Testis (tissue), 2 donors: ENCODE data around the gene HMX3.

Source experiments
- POLR2A ChIP-seq: fragments of 450-650 bp; IDR thresholded peaks from one replicate; pipeline ENCODE4 v1.6.1; 2017; ENCODE audit warnings: antibody characterized with exemption, mild to moderate bottlenecking, moderate library complexity
- TF ChIP-seq, protein P1 (sequence below), 3 experiments: fragments of 450-650 bp in 2 of 3; fragments of 200-600 bp in 1 of 3; sonication (generic) in 1 of 3; IDR thresholded peaks; one replicate each; pipeline ENCODE4 v1.5.1; 2016 to 2019; ENCODE audit warnings: antibody characterized with exemption in 3 of 3, mild to moderate bottlenecking in 2 of 3, moderate library complexity in 1 of 3

DNA sequence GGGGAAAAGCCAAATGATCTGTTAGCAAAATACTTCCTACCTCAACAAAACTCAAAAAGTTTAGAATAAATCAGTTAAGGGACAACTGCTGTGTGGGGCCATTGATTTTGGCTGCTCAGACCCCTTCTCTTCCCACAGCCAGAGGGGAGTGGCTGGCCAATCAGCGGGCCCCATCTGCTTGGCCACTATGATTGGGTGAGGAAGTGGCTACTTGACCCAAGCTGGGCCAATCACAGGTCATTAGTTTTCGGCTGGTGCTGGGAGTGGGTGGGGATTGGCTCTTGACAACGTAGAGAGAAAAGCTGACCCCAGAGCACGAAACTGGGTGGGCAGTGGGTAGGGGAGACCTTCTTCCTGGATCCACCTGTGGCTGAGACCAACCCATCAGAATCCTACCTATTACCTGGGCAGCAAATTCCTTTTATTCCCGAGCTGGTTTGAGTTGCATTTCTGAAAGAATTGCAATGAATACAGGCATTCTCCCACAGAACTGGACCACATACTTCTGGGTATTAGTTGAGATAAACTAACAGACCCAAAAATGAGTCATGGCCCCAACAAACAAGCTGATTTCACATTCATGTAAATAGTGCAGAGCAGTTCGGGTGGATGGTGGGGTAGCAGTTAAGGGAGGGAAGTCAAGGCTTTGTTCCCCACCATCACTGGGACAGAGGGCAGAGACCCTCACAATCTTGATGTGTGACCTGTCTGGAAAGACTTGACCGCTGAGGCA lies 35.6 kb upstream of the HMX3 start:
- TF ChIP-seq, protein P1, sequence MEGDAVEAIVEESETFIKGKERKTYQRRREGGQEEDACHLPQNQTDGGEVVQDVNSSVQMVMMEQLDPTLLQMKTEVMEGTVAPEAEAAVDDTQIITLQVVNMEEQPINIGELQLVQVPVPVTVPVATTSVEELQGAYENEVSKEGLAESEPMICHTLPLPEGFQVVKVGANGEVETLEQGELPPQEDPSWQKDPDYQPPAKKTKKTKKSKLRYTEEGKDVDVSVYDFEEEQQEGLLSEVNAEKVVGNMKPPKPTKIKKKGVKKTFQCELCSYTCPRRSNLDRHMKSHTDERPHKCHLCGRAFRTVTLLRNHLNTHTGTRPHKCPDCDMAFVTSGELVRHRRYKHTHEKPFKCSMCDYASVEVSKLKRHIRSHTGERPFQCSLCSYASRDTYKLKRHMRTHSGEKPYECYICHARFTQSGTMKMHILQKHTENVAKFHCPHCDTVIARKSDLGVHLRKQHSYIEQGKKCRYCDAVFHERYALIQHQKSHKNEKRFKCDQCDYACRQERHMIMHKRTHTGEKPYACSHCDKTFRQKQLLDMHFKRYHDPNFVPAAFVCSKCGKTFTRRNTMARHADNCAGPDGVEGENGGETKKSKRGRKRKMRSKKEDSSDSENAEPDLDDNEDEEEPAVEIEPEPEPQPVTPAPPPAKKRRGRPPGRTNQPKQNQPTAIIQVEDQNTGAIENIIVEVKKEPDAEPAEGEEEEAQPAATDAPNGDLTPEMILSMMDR (IDR thresholded peaks at IDR 0.05), result no peak
- TF ChIP-seq POLR2A, result no peak
